ENCODE measurements around the gene SPIB. TPM values are rescaled to one million over a fixed set of nuclear protein-coding genes. Genes with fewer than 3 reads are reported as not detected.

The SPIB gene
- total and polyA plus RNA-seq, 8 donors: 0.19 to 53.3 (median 0.57) TPM; not detected in 2

- peak in 2 of 3 donors; percentile 24 to 53 for TF ChIP-seq POLR2AphosphoS5 (IDR thresholded peaks at IDR 0.05)
- TF ChIP-seq EP300 (IDR thresholded peaks at IDR 0.05): no peak
- TF ChIP-seq POLR2A (IDR thresholded peaks at IDR 0.05): no peak
- H3K27ac ChIP-seq: peak overlapping the region; percentile 20 to 81 (median 80)
- peaks cover 0 to 79% (median 20%) of the 10 kb centered on the region in 3 donors for H3K27me3 ChIP-seq
Observed at GRCh38 chr19:50431343-50432220, 12.8 kb downstream of the SPIB start.

DNA sequence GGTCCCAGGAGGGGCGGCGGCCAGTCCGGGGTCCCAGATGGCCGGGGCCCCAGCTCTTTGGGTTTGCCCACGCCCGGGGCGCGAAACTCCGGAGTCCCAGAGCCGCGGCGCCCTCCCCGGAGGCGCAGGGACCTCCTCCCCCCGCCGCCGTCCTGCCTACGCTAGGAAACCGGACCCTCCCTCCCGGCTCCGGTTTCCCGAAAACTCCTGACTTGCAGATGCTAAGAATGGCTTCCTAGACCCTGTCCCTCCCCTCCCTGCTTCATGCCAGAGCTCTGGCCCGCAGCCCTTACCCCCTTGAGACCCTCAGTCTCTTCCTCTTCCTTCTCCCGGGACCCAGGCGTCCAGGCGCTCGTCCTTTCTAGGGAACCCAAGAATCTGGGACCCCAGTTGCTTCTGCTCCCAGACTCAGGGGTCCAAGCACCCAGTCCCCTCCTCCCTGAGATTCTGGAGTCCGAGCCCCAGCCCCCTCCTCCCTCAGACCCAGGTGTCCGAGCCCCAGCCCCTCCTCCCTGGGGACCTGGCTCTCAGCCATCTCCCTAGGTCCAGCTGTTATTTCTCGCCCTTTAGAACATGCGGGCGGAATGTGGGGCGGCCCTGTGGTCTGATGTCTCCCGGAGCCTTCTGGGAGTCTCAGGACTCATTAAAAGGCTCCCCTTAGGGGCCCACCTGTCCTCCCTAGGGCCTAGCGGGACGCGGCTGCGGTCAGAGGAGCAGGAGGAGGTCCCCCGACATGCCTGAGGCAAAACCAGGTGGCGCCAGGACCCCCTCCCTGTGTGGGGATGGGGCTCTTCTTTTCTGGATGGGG is 13.7 kb downstream of the SPIB start, which contains the start of gene MYBPC2:
MYBPC2 (plus strand) TSS at position 672 of the 808 bp plus-strand sequence; CDS start at position 734, 62 bp downstream.
- peak; percentile 31 to 77 for DNase-seq
- Histone ChIP-seq H3K27me3 (peaks cover 0 to 74% (median 20%) of the 10 kb centered on the region in 3 donors), H3K9me3 (no peaks in the 10 kb centered on the region), H3K36me3 (no peaks in the 10 kb centered on the region), H3K27ac (peak within 1 kb of the TSS in 4 of 5 donors; percentile 75 to 81 (median 80)), H3K4me3 (peak within 1 kb of the TSS; percentile 52 to 72 (median 64)), H3K4me1 (peaks cover 10 to 32% (median 24%) of the 10 kb centered on the region in 4 donors)
- TF ChIP-seq EP300 (IDR thresholded peaks at IDR 0.05) (no peak), POLR2A (IDR thresholded peaks at IDR 0.05) (no peak), POLR2AphosphoS5 (IDR thresholded peaks at IDR 0.05) (no peak), CTCF (IDR thresholded peaks at IDR 0.05) (no peak)
- 3 to 4% (median 3%) methylated on average over 24 to 40 of the region's 40 CpGs for WGBS, 5 donors
- intact Hi-C loops (cut with DNase I; ENCODE audit: low total_unique reads): no loop called here

More at GRCh38 chr19:50431343-50432220, 12.8 kb downstream of the SPIB start:
- Histone ChIP-seq H3K4me3 (peak overlapping the region; percentile 52 to 72 (median 64)), H3K4me1 (peaks cover 10 to 32% (median 24%) of the 10 kb centered on the region in 4 donors), H3K36me3 (no peaks in the 10 kb centered on the region), H3K9me3 (no peaks in the 10 kb centered on the region)
- DNase-seq: peak; percentile 89 to 96
- WGBS, 5 donors: 1 to 3% (median 1%) methylated on average over 34 to 54 of the region's 54 CpGs
- intact Hi-C loops (cut with DNase I; ENCODE audit: low total_unique reads): no loop called here

GRCh38 chr19:50433201-50434180 is 14.8 kb downstream of the SPIB start:
- Histone ChIP-seq H3K36me3 (no peaks in the 10 kb centered on the region), H3K4me3 (no peak overlapping the region), H3K9me3 (no peaks in the 10 kb centered on the region), H3K27me3 (peaks cover 0 to 66% (median 20%) of the 10 kb centered on the region in 3 donors), H3K4me1 (peaks cover 10 to 24% (median 20%) of the 10 kb centered on the region in 4 donors), H3K27ac (no peak overlapping the region)
- WGBS, 5 donors: 70 to 81% (median 77%) methylated on average over 18 to 19 of the region's 19 CpGs
- TF ChIP-seq POLR2A (IDR thresholded peaks at IDR 0.05) (no peak), CTCF (IDR thresholded peaks at IDR 0.05) (no peak), EP300 (IDR thresholded peaks at IDR 0.05) (no peak), POLR2AphosphoS5 (IDR thresholded peaks at IDR 0.05) (no peak)
- intact Hi-C loops (cut with DNase I; ENCODE audit: low total_unique reads): no loop called here
- DNase-seq: no peak

DNA sequence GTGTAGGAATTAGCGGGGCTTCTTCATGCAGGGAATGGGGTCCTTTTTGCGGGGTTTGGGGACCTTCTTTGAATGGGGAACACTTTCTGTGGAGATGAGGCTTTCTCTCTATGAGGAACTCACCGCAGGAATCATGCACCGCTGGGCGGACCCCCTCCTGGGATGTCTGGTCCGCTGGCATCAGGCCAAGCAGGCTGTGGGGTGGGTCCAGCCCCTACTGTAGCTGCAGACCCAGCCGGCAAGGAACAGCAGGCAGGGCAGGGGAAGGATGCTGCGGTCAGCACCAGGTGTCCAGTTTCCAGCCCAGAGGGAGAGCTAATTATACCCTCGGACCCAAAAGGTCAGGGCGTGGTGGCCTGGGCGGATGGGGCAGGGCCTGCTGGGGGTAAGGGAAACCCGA is 15.8 kb downstream of the SPIB start:
- no peak for TF ChIP-seq CTCF (IDR thresholded peaks at IDR 0.05)
- 31 to 43% (median 34%) methylated on average over 9 to 12 of the region's 12 CpGs for WGBS, 5 donors
- DNase-seq: no peak
- Histone ChIP-seq H3K4me3 (no peak overlapping the region), H3K36me3 (no peaks in the 10 kb centered on the region), H3K27me3 (peaks cover 0 to 56% (median 17%) of the 10 kb centered on the region in 3 donors), H3K9me3 (no peaks in the 10 kb centered on the region), H3K27ac (no peak overlapping the region), H3K4me1 (peaks cover 10 to 22% (median 20%) of the 10 kb centered on the region in 4 donors)
- intact Hi-C loops (cut with DNase I; ENCODE audit: low total_unique reads): no loop called here
